ENCODE data around the gene ELOB. TPM values are rescaled to one million over a fixed set of nuclear protein-coding genes. Genes with fewer than 3 reads are reported as not detected.

ELOB gene
- total RNA-seq, 1 donor from 2014 or later = 311 TPM

DNA sequence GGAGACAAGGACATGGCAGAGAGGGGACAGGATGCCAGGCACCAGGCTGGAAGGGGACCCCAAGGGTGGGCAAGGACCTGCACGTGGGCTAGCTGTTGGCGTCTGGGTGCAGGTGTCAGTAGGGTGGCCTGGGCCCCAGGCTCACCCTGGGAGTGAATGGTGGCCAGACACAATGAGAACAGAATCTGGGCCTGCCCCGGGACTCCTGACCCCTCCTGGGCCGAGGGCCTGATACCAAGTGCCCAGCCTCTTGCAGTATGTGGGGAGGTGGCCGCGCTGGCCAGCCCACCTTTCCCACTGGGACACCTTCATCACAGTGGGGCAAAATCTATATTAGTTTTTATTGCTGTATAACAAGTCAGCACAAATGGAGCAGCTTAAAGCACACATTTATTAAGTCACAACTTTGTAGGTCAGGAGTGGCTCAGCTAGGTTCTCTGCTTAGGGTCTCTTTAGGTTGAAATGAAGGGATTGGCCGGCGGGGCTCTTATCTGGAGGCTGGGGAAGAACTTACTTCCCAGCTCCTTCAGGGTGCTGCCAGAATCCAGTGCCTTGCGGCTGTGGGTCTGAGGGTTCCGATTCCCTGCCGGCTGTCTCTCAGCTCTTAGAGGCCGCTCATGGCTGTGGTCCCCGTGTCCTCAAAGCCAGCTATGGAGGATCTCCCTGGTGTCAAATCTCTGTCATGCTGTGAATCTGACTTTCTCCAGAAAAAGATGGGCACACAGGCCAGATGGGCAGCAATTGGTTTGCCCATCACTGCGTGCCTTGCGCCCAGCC is 6.7 kb upstream of the ELOB start:
- DNase-seq (ENCODE audit: low read depth) = no peak
- no peak overlapping the region for H3K4me3 ChIP-seq (ENCODE audit: low read depth, low read length)
- TF ChIP-seq, protein P1, sequence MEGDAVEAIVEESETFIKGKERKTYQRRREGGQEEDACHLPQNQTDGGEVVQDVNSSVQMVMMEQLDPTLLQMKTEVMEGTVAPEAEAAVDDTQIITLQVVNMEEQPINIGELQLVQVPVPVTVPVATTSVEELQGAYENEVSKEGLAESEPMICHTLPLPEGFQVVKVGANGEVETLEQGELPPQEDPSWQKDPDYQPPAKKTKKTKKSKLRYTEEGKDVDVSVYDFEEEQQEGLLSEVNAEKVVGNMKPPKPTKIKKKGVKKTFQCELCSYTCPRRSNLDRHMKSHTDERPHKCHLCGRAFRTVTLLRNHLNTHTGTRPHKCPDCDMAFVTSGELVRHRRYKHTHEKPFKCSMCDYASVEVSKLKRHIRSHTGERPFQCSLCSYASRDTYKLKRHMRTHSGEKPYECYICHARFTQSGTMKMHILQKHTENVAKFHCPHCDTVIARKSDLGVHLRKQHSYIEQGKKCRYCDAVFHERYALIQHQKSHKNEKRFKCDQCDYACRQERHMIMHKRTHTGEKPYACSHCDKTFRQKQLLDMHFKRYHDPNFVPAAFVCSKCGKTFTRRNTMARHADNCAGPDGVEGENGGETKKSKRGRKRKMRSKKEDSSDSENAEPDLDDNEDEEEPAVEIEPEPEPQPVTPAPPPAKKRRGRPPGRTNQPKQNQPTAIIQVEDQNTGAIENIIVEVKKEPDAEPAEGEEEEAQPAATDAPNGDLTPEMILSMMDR (conservative IDR thresholded peaks at IDR 0.05; ENCODE audit: low read depth, low read length) = no peak

DNA sequence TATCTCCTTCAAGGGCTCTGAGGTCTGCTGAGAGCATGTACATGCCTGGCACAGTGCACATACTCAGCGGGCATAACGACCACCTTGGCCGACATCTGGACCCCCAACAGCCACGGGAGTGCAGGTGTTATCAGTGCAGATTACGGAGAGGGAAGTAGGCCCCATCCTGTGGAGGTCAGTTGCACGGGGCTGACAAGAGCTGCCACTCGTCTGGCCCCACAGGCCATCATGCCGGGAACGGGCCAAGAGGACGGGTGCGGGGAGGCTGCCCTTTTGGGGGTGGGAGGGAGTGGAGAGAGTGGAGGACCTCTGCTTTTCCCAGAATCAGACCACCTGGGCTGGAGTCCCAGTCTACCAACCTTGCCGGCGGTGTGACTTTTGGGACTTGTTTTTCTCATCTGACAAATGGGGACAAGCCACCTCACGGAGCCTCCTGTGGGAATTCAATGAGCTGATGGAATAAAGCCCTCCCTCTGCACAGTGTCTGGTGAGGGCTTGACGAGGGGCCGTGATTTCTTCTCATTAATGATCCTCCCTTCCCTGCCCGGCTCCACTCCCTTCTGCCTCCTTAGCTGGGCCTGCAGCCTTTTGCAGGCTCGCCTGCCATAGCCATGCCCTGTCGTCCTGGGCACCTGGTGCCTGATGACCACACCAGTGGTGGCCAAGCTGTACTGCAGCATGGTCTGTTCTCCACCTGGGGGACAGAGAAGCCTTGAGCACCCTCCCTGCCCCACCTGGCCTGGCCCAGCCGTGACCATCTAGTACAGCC is 5.7 kb upstream of the ELOB start:
- TF ChIP-seq, protein P1 (conservative IDR thresholded peaks at IDR 0.05; ENCODE audit: low read depth, low read length) = no peak
- DNase-seq (ENCODE audit: low read depth) = no peak
- no peak overlapping the region for H3K4me3 ChIP-seq (ENCODE audit: low read depth, low read length)

DNA sequence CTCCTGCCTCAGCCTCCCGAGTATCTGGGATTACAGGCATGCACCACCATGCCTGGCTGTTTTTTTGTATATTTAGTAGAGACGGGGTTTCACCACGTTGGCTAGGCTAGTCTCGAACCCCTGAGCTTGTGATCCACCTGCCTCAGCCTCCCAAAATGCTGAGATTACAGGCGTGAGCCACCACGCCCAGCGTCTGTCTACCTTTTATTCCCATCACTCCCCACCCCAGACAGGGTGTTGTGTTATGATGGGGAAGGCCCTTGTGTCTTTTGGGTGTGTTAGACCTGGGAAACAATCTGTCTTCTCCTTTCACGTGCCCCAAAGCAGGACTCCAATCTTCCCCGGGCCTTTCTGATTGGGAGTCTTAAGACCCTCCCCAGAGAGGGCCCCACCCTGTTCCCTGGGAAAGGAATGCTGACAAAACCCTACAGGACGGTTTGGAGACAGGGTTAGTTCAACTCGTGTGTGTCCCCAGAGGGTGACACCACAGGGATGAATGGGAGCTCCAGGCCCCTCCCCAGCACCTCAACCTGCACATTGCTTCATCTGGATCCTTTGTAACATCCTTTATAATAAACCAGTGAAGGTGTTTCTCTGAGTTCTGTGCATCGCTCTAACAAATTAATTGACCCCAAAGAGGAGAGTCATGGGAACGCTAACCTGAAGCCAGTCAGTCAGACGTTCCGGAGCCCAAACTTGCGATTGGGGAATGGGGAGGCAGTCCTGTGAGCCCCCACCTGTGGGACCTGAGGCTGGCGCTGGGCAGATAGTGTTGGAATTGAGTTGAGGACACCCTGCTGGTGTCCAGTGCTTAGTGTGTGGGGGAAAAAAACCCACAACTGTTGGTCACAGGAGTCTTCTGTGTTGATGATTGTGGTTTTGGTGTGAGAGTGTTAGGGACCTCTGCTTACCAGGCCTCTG is 3.2 kb upstream of the ELOB start:
- TF ChIP-seq, protein P1 (conservative IDR thresholded peaks at IDR 0.05; ENCODE audit: low read depth, low read length) = no peak
- H3K4me3 ChIP-seq (ENCODE audit: low read depth, low read length) = no peak overlapping the region
- no peak for DNase-seq (ENCODE audit: low read depth)

DNA sequence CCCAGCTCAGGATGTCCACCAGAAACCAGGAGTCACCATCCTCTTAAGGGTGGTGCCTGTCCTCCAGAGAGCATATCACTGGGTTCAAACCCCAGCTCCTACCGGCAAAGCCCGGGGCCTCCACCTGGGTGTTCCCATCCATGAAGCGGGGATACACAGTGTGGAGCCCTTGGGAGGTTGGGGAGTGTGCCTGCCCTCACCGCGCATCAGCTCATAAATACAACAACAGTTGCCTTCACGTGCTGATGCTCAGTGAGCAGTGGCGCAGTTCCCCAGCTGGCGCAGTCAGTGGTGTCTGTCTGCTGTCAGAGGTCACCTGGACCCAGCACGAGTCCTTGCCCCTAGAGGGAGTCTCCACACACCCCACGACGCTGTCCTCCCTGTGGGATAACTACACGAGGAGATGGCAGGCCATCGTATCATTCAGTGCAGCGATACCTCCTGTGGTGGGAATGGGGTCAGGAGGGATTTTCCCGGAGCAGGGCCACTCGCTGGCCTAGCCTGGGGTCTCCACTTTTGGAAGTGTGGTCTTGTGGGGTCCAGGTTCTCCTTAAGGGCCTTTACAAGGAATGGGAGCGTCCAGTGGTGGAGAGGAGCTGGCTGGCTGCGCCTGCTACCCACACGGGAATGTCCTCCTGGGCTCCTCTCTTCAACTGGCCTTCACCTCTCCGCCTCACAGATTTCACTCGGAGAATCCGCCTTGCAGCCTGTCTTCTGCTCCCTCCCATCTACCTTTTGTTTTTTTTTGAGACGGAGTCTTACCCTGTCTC is 2.3 kb upstream of the ELOB start:
- no peak overlapping the region for H3K4me3 ChIP-seq (ENCODE audit: low read depth, low read length)
- TF ChIP-seq, protein P1 (conservative IDR thresholded peaks at IDR 0.05; ENCODE audit: low read depth, low read length) = no peak
- DNase-seq (ENCODE audit: low read depth) = no peak

DNA sequence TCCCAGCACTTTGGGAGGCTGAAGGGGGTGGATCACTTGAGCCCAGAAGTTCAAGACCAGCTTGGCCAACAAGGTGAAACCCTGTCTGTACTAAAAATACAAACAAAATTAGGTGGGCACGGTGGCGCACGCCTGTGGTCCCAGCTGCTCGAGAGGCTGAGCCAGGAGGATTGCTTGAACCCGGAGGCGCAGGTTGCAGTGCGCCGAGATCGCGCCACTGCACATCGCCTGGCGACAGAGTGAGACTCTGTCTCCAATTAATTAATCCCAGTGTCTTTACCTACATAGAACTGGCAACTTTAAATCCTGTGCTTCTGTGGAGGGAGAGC is 1.5 kb upstream of the ELOB start:
- TF ChIP-seq, protein P1 (conservative IDR thresholded peaks at IDR 0.05; ENCODE audit: low read depth, low read length) = no peak
- DNase-seq (ENCODE audit: low read depth) = no peak
- H3K4me3 ChIP-seq (ENCODE audit: low read depth, low read length) = peak overlapping the region; percentile 69

Data from epithelial cell of proximal tubule (primary cell).